NT2/D1 (cell line): ENCODE data around the gene CRB1.

Experiments used
- SUZ12 ChIP-seq: IDR thresholded peaks from 2 replicates; pipeline ENCODE4 v1.6.1; 2011; ENCODE audit not compliant: insufficient read length, insufficient read depth; ENCODE audit errors: extremely low read depth
- YY1 ChIP-seq: IDR thresholded peaks from 2 replicates; pipeline ENCODE4 v1.6.1; 2011; ENCODE audit not compliant: insufficient read length, insufficient read depth
- ZNF274 ChIP-seq: IDR thresholded peaks from 2 replicates; pipeline ENCODE4 v1.6.1; 2011; ENCODE audit warnings: mild to moderate bottlenecking, low read depth, low read length

GRCh38 chr1:197272791-197273190 is 4.7 kb downstream of the CRB1 start:
- no peak for TF ChIP-seq ZNF274
- no peak for TF ChIP-seq YY1
- no peak for TF ChIP-seq SUZ12
